ENCODE results near the gene GRIK5.

GRCh38 chr19:42115219-42115618, 45.2 kb upstream of the GRIK5 start:
- TF ChIP-seq CTCF (IDR thresholded peaks at IDR 0.05; ENCODE audit: low read depth, low read length, poor library complexity, severe bottlenecking), result no peak
- no peak for TF ChIP-seq EZH2phosphoT487 (IDR thresholded peaks at IDR 0.05; ENCODE audit: borderline replicate concordance, low read length)

All from DOHH2 (cell line).